Middle frontal gyrus (tissue), 1 donor: ENCODE results near the gene MAGEC3.
"Not testable (repeated sequence)": the region's sequence is repeated elsewhere in the genome, so short reads cannot be mapped to it uniquely, and the experiment has no call there.

Experiments
- DNase-seq: peaks from one replicate; pipeline ENCODE4 v3.0.0-alpha.2; 2015; ENCODE audit warnings: low spot score; ENCODE audit errors: extremely low spot score

Gene MAGEC3

DNA sequence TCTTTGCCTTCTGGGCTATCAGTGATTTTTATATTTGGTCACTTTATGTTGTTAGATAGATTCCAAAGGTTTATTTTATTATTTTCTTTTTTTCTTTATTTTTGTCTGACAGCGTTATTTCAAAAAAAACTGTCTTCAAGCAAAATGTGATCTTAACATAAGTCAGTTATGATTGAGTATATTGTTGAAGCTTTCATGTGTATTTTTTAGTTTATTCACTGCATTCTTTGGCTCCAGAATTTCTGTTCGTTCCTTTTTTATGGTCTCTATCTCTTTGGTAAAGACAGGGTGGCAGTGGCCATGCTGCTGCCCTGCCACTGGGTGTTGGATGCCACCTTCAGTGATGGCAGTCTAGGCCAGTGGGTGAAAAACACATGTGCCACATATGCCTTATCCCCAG, at the start of gene MAGEC3:
Gene MAGEC3 (plus strand): TSS at position 301 of the 400 bp plus-strand sequence. CDS start 0 bp downstream, at position 301.
- DNase-seq: no peak

DNA sequence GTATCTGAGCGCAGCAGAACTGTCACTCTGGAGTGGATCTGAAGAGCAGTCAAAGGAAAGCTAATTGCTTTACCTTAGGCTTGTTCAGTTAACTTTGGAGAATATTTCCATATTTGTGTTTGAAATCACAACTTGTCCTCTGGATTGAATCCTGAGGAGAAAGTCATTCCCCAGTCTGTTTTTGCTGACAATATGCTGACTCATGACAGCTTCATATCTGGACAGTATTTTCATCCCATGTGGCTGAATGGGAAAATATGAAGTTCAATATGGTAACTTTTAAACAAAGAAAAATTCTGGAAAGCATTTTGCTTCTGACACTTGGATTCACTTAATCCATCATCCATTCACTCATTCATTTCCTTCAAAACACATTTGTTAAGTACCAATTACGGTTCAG, 46.3 kb upstream of the MAGEC3 start:
- no peak for DNase-seq

- DNase-seq: no peak
Observed at GRCh38 chrX:141811438-141811837, 26.7 kb upstream of the MAGEC3 start.

DNA sequence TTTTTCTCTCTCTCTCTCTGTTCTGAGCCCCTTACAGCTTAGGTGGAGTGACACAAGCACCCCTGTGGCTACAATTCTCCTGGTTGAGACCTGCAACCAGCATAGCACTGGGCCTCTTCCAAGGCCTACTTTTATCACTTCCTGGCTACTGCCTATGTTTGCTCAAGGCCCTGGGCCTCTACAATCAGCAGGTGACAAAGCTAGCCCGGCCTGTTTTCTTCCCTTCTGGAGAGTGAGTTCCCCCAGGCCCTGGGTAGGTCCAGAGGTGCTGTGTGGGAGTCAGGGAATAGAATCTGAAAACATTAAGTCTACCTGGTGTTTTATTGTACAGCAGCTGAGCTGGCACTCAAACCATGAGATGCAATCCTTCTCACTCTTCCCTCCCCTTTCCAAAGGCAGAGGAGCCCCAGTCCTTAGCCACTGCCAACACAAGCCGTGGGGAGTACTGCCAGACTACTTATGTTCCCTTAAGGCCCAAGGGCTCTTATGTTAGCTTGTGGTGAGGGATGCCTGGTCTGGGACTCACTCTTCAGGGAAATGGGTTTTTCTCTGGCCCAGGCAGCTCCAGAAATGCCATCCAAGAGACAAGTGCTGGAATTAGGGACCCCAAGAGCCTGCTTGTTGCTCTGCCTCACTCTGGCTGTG, 23.8 kb upstream of the MAGEC3 start:
- DNase-seq: no peak

DNA sequence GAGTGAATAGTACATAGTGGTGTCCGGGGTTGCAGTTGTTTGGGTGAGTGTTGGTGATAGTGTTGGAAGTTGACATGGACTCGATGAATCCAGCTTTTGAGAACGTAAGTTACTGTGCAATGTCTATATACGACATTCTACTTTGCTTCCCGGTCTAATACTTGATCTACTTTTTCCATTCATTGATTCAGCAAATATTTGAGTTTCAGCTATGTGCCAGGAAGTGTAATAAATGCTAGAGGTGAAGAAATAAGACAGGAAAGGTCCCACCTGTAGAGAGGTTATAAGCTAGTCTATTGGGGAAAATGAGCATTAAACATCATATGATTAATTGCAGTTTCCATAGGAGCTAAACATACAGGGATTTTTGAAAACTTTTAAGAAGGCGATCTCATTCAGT, 22.2 kb upstream of the MAGEC3 start:
- no peak for DNase-seq

DNA sequence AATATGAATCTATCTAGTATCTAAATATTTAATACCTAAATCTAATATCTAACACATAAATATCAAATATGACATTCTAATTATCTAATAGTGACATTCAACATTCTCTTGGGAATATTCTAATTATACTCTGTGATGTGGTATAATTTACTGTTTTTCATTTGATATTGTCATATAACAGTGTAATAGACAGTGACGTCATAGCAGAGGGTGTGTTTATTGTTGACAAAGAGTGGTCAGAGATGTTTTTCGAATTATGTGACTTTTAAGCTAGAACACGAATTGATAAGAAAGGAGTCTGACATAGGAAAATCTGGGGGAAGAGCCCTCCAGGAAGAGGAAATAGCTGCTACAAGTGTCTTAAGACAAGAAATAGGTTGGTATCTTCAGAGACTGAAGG, 5.9 kb upstream of the MAGEC3 start:
- DNase-seq: no peak

GRCh38 chrX:141839856-141840255, 1.7 kb downstream of the MAGEC3 start:
- DNase-seq: no peak

- DNase-seq: no peak
Observed at GRCh38 chrX:141857479-141857878, 19.4 kb downstream of the MAGEC3 start.

DNA sequence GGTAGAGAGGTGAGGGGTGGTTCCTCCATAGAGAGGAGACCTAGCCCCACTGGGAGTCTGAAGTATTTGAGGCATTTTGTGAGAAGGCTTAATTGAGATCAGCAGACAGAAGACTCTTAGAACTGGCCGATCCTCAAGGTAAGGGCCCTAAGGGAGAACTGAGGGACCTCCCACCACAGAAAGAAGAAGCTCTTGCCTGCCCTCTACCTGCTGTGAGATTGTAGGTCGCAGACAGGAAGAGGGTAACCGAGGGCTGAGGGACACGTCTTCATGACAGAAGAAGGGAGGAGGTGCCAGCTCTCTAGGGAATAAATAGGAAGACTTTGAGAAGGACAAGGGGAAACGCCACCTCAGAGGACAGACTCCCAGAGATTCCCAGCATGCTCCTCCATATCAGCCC, 41.5 kb downstream of the MAGEC3 start:
- DNase-seq: no peak

GRCh38 chrX:141888811-141889210, 50.7 kb downstream of the MAGEC3 start:
- DNase-seq: not testable (repeated sequence)

- no peak for DNase-seq
Observed at GRCh38 chrX:141894733-141895132, 56.6 kb downstream of the MAGEC3 start.

GRCh38 chrX:141897690-141898089, 59.6 kb downstream of the MAGEC3 start:
- no peak for DNase-seq

DNA sequence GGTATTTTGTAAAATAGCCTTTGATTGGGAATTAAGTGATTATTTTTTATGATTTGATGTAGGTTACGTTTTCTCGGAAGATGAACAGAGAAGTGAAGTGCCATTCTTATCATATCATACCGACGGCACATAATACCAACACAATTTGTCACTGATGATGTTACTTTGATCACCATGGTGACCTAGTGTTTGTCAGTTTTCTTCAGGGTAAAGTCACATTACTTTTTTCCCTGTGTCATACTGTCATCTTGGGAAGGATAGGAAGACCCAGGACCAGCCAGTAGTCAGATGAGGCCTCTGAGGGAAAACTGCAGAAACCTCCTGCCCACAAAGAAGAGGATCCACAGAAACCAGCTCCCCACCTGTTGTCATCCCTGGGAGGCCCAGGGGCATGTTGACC, 64.2 kb downstream of the MAGEC3 start:
- no peak for DNase-seq

DNA sequence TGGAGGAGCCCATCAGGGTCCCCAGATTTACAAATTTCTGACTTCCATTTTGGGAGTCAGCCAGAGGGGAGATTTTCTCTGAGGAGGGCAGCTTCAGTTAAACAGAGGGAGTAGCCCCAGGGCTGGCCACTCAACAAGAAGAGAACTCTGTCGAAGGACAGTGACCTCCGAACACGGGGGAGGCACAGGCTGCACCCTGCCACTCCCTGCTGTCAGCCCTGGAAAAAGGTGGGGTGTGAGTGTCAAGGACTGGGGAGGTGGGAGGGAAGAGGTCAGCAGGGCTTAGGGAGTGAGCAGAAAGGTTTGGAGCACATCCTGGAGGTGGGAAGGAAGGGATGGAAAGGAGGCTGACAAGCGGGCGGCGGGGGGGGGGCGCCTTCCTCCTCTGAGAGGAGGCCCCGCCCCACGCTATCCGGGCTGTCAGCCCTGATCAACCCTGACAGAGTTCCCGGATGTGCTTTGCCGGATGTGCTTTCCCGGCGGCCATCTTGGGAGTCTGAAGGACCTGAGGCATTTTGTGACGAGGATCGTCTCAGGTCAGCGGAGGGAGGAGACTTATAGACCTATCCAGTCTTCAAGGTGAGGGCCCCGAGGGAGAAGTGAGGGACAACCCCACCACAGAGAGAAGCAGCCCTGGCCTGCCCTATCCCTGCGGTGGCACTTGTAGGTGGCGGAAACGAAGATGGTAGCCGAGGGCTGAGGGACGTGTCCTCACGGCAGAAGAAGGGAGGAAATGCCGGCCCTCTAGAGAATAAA, 65.5 kb downstream of the MAGEC3 start, which contains the start of gene MAGEC1:
Gene MAGEC1 (plus strand): TSS at position 495 of the 756 bp plus-strand sequence. CDS start 1,179 bp downstream, outside the sequence.
- no peak for DNase-seq

GRCh38 chrX:141904262-141904661, 66.1 kb downstream of the MAGEC3 start:
- no peak for DNase-seq

- no peak for DNase-seq
Observed at GRCh38 chrX:141917801-141918200, 79.7 kb downstream of the MAGEC3 start.

GRCh38 chrX:141924293-141924692, 86.2 kb downstream of the MAGEC3 start:
- no peak for DNase-seq

DNA sequence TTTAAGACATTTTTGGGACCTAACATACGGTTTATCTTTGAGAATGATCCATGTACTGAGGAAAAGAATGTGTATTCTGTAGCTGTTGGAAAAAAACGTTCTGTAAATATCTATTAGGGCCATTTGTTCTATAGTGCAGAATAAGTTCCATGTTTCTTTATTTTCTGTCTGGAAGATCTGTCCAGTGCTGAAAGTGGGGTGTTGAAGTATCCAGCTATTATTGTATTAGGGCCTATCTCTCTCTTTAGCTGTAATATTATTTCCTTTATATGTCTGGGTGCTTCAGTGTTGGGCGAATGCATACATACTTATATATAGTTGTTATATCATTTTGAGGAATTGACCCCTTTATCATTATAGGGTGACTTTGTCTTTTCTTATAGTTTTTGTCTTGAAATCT, 90.3 kb downstream of the MAGEC3 start:
- no peak for DNase-seq

GRCh38 chrX:141934059-141934641, 96.0 kb downstream of the MAGEC3 start:
- DNase-seq: no peak

GRCh38 chrX:141935645-141936044, 97.5 kb downstream of the MAGEC3 start:
- DNase-seq: no peak

- no peak for DNase-seq
Observed at GRCh38 chrX:141936080-141936479, 98.0 kb downstream of the MAGEC3 start.

DNA sequence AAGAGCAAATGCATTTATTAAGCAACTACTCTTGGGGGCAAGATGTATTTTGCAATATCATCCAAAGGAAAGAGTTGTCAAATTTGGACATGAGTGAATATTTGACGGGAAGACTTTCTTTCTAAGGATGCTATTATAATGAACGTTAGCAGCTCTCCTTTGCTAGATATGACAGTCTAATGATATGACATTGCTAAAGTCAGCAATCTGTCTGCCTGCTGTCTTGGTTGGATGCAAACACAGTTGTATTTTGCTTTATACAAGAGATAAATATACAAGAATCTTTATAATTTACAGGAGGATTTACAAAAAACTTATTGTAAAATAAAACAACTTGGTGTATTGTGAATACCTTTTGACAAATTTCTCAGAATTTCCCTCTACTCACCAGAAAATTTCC, 103.1 kb downstream of the MAGEC3 start:
- no peak for DNase-seq
